Muscle layer of colon (tissue), 2 donors: Measurements from ENCODE around the gene SLC5A9.

Experiments
- H3K27ac ChIP-seq: one replicate; pipeline ENCODE4 v1.7.0; 2013; ENCODE audit warnings: low read depth, mild to moderate bottlenecking, low read length, moderate library complexity
- H3K27me3 ChIP-seq, 2 donors: one replicate each; pipeline ENCODE4 v1.7.0; 2013; ENCODE audit warnings: low read length in 2 of 2, mild to moderate bottlenecking in 2 of 2; ENCODE audit not compliant: insufficient read depth in 2 of 2, control insufficient read depth in 1 of 2
- H3K36me3 ChIP-seq: one replicate; pipeline ENCODE4 v1.7.0; 2013; ENCODE audit warnings: mild to moderate bottlenecking, low read length; ENCODE audit not compliant: insufficient read depth
- H3K4me1 ChIP-seq: one replicate; pipeline ENCODE4 v1.7.0; 2013; ENCODE audit warnings: mild to moderate bottlenecking, low read length; ENCODE audit not compliant: insufficient read depth
- H3K4me3 ChIP-seq, 2 donors: one replicate each; pipeline ENCODE4 v1.7.0; 2013; ENCODE audit warnings: low read length in 2 of 2, low read depth in 1 of 2, mild to moderate bottlenecking in 1 of 2, moderate library complexity in 1 of 2
- H3K9ac ChIP-seq: one replicate; pipeline ENCODE4 v1.7.0; 2013; ENCODE audit warnings: low read length
- H3K9me3 ChIP-seq: one replicate; pipeline ENCODE4 v1.7.0; 2013; ENCODE audit warnings: mild to moderate bottlenecking, low read length
- donor health status: abdominal sarcoma.
- donor health status: Adenocarcinoma of cecum.

Gene SLC5A9

DNA sequence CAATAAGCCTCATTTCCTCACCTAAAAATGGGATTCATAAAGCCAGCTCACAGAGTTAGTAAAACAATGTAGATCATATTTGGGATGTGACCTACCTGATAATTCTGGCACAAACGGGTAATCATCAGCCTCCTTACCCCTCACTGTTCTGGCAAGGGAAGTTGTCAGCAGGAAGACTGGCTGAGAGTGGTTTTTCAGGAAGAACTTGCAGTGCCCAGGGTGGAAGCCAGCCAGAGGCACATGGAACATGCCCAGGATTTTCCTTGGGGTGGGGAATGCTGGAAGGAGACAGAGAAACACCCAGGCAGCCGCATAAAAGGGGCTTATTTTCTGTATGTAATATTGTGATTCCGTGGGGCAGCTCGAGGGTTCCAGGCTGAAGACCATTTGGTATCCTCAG, 7.7 kb upstream of the SLC5A9 start:
- no peaks in the 10 kb centered on the region for H3K9me3 ChIP-seq
- H3K9ac ChIP-seq: no peak overlapping the region
- no peaks in the 10 kb centered on the region for H3K36me3 ChIP-seq
- H3K27ac ChIP-seq: no peak overlapping the region
- no peaks in the 10 kb centered on the region for H3K4me1 ChIP-seq
- no peaks in the 10 kb centered on the region for H3K27me3 ChIP-seq
- H3K4me3 ChIP-seq: no peak overlapping the region

- H3K9me3 ChIP-seq: no peaks in the 10 kb centered on the region
- H3K9ac ChIP-seq: no peak overlapping the region
- H3K27me3 ChIP-seq: no peaks in the 10 kb centered on the region
- H3K27ac ChIP-seq: no peak overlapping the region
- H3K4me1 ChIP-seq: no peaks in the 10 kb centered on the region
- H3K36me3 ChIP-seq: no peaks in the 10 kb centered on the region
- H3K4me3 ChIP-seq: no peak overlapping the region
These were observed 7.3 kb upstream of the SLC5A9 start for GRCh38 chr1:48215222-48215621.

GRCh38 chr1:48215889-48216288, 6.6 kb upstream of the SLC5A9 start:
- H3K27ac ChIP-seq: no peak overlapping the region

DNA sequence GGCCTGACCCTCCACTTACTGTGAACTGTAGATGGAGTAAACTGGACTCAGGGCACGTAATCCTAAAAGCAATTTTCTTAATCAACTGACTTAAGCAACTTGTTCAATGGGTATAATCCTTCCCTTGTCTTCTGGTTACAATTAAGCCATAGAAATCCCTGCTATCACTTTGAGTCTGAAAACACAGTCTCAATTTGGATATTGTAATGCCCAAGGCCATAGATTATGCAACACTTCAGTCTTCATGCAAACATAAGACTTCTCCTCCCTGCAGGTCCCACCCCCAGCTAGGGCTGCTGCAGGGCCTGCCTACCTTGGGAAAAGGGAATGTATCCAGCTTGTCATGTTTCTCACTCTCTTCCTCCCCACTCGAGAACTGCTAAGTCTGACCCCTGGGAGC, 6.2 kb upstream of the SLC5A9 start:
- H3K36me3 ChIP-seq: no peaks in the 10 kb centered on the region
- H3K9ac ChIP-seq: no peak overlapping the region
- no peak overlapping the region for H3K27ac ChIP-seq
- H3K4me3 ChIP-seq: no peak overlapping the region
- H3K9me3 ChIP-seq: no peaks in the 10 kb centered on the region
- no peaks in the 10 kb centered on the region for H3K4me1 ChIP-seq
- H3K27me3 ChIP-seq: no peaks in the 10 kb centered on the region

More at GRCh38 chr1:48215889-48216288, 6.6 kb upstream of the SLC5A9 start:
- Histone ChIP-seq H3K36me3 (no peaks in the 10 kb centered on the region), H3K4me3 (no peak overlapping the region), H3K9ac (no peak overlapping the region), H3K4me1 (no peaks in the 10 kb centered on the region), H3K9me3 (no peaks in the 10 kb centered on the region), H3K27me3 (no peaks in the 10 kb centered on the region)

DNA sequence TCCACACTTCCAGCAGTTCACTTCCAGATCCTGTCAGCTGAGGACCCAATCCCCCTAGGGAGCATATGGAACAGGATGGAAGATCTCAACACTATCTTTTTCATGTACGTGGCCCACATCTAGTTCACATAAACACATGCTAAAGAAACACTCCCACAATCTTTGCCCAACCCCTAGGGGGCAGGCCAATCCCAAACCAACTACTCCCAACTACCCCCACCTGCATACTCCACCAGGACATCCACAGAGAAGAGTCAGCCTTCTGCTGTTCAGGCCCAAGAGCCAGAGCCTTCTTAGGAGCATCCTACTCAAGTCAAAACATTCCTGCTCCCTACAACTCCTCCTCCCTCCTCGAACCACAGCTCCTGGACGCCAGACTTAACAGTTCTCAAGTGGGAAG, 5.6 kb upstream of the SLC5A9 start:
- H3K27ac ChIP-seq: no peak overlapping the region
- H3K4me3 ChIP-seq: no peak overlapping the region
- no peaks in the 10 kb centered on the region for H3K36me3 ChIP-seq
- no peaks in the 10 kb centered on the region for H3K4me1 ChIP-seq
- no peak overlapping the region for H3K9ac ChIP-seq
- H3K27me3 ChIP-seq: no peaks in the 10 kb centered on the region
- no peaks in the 10 kb centered on the region for H3K9me3 ChIP-seq

- Histone ChIP-seq H3K9ac (no peak overlapping the region), H3K4me1 (no peaks in the 10 kb centered on the region), H3K9me3 (no peaks in the 10 kb centered on the region), H3K27ac (no peak overlapping the region), H3K27me3 (no peaks in the 10 kb centered on the region), H3K4me3 (no peak overlapping the region), H3K36me3 (no peaks in the 10 kb centered on the region)
These were observed 4.7 kb upstream of the SLC5A9 start for GRCh38 chr1:48217856-48218255.

- Histone ChIP-seq H3K4me1 (no peaks in the 10 kb centered on the region), H3K9ac (no peak overlapping the region), H3K27ac (no peak overlapping the region), H3K36me3 (no peaks in the 10 kb centered on the region), H3K9me3 (no peaks in the 10 kb centered on the region), H3K4me3 (no peak overlapping the region), H3K27me3 (no peaks in the 10 kb centered on the region)
These were observed 2.7 kb upstream of the SLC5A9 start for GRCh38 chr1:48219803-48220202.

DNA sequence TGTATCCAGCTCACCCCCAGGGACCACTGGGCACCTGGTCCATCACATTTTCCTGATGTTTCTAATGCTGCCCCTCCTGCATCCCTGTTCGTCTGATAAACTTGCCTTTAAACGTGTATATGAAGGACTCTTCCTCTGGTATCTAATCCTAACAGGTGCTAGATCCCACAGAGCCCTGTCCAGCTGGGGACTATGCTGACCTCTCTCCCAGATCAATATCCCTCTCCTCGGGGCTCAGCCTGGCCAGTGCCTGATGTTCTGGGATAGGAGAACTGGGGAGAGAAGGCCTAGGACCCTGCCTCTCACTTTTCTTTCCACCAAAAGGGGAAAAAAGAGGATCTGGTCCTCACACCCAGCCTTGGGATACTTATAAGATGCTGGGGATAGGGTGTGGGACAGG, 1.4 kb upstream of the SLC5A9 start:
- Histone ChIP-seq H3K27me3 (no peaks in the 10 kb centered on the region), H3K4me3 (no peak overlapping the region), H3K36me3 (no peaks in the 10 kb centered on the region), H3K27ac (no peak overlapping the region), H3K4me1 (no peaks in the 10 kb centered on the region), H3K9me3 (no peaks in the 10 kb centered on the region), H3K9ac (no peak overlapping the region)

DNA sequence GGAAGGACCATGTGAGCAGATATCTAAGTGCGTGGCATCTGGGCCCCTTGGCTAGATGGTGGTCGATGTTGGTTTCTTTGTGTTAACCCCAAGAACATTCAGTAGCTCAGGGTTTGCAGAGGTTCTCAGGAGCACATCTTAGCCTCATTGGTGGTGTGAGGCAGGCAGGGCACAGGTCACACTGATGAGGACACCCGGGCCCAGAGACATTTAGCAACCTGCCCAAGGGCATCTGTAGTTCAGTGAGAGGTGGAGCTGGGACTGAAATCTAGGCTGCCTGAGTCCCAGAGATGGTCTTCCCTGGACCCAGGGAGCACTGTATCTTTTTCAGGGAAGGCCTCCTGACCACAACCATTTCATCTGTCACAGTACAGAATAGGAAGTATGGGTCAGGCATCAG, 859 bp upstream of the SLC5A9 start:
- Histone ChIP-seq H3K36me3 (no peaks in the 10 kb centered on the region), H3K27ac (no peak overlapping the region), H3K9me3 (no peaks in the 10 kb centered on the region), H3K4me3 (no peak overlapping the region), H3K27me3 (no peaks in the 10 kb centered on the region), H3K4me1 (no peaks in the 10 kb centered on the region), H3K9ac (no peak overlapping the region)

DNA sequence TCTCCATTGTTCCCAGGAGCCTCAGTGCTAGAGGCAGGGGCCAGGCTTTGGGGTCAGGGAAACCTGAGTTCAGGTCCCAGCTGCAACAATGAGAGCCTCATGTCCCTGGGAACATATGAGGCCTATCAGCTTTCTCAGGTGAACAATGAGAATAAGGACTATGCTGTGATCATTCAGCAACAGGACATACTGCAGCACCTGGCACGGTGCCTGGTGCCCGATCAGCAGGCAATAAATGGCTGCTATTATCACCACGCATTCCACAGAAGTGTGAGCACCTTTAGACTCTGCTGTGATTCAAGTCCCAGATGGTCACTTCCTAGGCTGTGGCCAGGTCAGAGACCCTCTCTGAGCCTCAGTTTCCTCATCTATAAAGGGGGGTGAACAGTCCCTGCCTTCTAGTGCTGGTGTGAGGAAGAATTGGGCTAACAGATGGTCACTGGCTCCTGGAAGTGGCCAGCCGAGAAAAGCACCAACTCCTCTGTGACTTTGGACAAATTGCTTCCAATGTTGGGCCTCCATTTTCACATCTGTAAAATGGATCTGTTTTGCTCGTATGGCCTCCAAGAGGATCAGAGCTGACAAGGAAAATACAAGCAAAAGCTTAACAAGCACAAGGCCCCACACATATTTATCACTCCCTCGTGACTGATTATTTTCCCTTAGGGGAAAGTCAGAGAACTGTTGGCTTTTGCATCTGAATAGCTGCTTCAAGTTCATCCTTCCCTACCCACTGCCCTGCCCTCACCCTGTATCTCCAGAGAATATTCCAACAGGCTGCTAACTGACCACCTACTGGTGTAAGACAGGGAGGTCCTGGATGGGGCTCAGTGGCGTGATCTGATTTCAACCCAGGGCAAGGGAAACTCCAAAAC, 1.1 kb downstream of the SLC5A9 start:
- no peaks in the 10 kb centered on the region for H3K4me1 ChIP-seq
- no peak overlapping the region for H3K27ac ChIP-seq
- no peak overlapping the region for H3K4me3 ChIP-seq
- no peaks in the 10 kb centered on the region for H3K27me3 ChIP-seq
- no peaks in the 10 kb centered on the region for H3K36me3 ChIP-seq
- H3K9me3 ChIP-seq: no peaks in the 10 kb centered on the region
- no peak overlapping the region for H3K9ac ChIP-seq

DNA sequence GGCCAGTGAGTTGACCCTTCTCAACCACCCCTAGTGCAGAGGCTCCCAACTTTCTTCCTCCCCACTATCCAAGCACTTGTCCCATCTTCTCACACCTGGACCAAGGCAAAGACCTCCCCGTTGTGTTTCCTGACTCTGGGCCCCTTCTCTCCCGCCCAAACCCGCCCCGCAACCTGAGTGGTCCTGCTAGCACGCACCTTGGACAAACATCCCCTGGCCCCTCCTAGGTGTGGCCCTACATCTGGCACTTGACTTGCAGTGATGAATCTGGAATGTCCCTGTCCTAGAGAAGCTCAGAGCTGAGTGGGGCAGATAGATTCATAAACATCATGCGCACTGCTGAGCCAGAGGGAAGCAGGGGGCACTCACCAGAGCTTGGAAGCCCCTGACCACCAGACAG, 2.3 kb downstream of the SLC5A9 start:
- Histone ChIP-seq H3K36me3 (no peaks in the 10 kb centered on the region), H3K27ac (no peak overlapping the region), H3K4me1 (no peaks in the 10 kb centered on the region), H3K9me3 (no peaks in the 10 kb centered on the region), H3K4me3 (no peak overlapping the region), H3K9ac (no peak overlapping the region), H3K27me3 (no peaks in the 10 kb centered on the region)

DNA sequence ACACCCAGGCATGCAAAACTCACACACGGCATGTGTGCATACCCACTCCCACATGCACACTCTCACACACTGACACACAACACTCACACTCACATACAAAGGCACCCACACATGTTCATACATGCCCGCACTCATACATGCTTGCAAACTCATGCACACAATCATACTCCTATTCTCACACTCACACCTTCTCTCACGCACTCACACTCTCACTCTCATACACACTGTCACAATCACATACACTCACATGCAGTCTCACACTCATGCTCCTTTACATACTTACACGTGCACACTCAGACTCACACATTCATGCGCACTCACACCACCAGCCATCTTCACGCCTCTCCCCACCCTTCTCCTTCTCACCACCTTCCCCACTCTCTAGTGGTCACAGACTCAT, 3.1 kb downstream of the SLC5A9 start:
- no peak overlapping the region for H3K27ac ChIP-seq
- H3K9me3 ChIP-seq: no peaks in the 10 kb centered on the region
- no peaks in the 10 kb centered on the region for H3K36me3 ChIP-seq
- no peak overlapping the region for H3K4me3 ChIP-seq
- H3K27me3 ChIP-seq: no peaks in the 10 kb centered on the region
- H3K4me1 ChIP-seq: no peaks in the 10 kb centered on the region
- no peak overlapping the region for H3K9ac ChIP-seq
